Amniotic stem cell (primary cell): ENCODE data around the gene FGF6.

ENCODE experiments used
- DNase-seq: peaks from one replicate; lab custom pipeline; 2025; lab: John Stamatoyannopoulos, UW

The FGF6 gene

GRCh38 chr12:4447151-4447550 is 1.5 kb upstream of the FGF6 start:
- no peak for DNase-seq

DNA sequence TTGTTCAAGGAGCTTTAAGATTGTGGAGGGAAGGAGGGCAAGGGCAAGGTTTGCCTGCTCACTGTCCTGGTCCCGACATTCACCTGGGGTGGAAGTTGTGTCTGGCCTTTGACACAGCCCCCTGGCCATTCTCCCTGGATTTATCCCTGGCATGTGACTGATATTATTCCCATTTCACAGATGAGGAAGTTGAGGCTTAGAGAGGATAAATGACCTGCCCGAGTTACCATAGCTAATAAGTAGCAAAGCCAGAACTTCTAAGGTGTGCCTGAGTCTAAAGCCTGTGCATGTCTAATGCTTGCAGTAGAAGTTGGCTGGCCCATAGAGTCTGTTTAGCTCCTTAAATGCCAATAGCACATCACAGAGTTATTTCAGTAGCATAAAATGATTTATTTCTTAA is 720 bp upstream of the FGF6 start:
- DNase-seq = no peak

DNA sequence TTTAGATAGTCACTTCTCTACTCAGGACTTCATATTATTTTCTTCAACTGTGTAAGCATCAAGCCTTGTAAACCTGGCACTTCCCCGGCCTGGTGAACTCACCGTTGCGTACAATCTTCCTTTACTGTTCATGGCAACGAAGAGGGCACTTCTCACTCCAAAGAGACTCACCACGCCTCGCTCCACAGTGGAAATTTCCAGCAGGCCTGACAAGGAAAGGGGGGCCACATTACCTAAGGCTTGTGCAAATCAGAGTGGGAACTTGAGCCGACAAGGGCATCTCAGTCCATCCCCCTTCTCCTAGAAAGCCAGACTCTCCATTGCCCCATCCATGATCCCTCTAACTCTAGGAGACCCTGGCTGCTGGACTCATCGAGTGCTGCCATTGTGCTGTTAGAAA is 1.6 kb downstream of the FGF6 start:
- DNase-seq = no peak

GRCh38 chr12:4443616-4444015 is 2.0 kb downstream of the FGF6 start:
- DNase-seq = no peak

- DNase-seq = no peak
Measured at GRCh38 chr12:4441355-4442335, 4.0 kb downstream of the FGF6 start.

DNA sequence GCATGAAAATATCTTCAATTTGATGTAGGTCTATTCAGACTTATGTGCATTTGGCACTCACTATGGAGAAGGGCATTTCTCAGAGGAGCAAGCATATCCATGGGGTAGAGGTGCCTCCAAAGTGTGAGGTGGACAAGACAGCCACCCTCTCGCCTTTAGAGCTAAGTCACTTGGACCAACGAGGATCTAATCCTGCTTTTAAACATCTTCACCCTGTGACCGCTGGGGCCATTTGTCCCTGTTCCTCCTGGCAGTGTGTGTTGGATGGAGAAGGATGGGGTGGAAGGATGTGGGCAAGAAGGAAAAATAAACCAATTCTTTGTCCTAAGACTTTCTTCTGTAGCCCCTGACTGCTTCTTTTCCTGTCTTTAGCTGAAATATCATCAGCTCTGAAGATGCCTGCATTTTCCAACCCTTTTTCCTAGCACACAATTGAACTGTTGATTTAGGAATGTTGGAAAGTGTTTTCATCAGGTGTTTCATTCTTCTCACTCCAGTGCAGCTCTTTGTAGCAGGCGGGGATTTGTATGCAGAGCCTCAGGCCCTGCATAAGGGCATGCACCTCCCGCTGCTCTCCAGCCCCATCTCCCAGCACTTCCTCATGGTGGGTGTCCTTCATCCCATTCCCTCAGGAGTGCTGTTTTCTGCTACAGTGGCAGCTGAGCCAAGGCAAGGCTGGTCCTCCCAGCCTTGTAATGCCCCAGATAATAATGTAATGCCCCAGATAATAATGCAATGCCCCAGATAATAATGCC is 5.3 kb downstream of the FGF6 start:
- DNase-seq = no peak

- DNase-seq = no peak
Measured at GRCh38 chr12:4439736-4440135, 5.9 kb downstream of the FGF6 start.

- no peak for DNase-seq
Measured at GRCh38 chr12:4438834-4439596, 6.6 kb downstream of the FGF6 start.

DNA sequence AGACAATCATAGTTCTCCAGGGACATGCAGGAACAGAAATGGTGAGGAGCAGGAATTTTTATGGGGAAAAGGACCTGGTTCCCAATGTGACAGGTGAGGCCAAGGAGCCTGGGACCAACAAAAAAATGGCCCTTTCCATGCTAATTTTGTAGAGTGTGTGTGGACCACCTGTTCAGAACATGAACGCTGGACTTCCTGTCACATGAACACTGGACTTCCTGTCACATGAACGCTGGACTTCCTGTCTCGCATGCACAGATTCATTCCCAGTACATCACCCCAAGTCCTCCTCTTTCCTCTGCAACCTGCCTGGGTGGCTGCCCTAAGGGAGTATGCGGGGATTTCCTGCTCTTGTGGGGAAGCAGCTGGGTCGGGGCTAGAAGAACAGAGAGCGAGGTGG is 10.1 kb downstream of the FGF6 start:
- no peak for DNase-seq

DNA sequence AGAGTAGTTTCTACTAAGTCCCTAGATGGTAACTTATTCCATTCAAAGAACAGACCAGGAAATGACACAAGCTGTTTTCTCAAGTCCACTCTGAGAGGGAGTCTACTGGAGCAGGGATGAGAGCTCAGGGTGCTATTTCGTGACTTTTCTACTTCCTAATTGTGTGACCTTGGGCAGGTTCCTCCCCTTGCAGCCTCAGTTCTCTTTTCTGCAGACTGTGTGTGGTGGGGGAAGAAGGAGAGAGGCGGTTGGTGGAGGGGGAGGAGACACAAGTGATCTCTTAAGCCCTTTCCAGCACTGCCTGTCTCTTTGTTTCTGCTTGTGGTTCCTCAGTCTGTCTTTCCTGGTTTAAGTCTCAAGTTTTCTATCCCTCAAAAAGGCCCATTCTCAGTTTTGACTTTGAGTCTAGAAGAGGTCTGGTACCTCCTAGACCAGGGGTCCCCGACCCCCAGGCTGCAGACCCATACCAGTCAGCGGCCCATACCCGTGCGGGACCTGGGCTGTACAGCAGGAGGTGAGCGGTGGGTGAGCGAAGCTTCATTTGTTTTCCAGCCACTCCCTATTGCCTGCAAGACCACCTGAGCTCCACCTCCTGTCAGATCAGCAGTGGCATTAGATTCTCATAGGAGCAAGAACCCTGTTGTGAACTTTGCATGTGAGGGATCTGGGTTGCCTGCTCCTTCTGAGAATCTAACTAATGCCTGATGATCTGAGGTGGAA is 10.7 kb downstream of the FGF6 start:
- no peak for DNase-seq

DNA sequence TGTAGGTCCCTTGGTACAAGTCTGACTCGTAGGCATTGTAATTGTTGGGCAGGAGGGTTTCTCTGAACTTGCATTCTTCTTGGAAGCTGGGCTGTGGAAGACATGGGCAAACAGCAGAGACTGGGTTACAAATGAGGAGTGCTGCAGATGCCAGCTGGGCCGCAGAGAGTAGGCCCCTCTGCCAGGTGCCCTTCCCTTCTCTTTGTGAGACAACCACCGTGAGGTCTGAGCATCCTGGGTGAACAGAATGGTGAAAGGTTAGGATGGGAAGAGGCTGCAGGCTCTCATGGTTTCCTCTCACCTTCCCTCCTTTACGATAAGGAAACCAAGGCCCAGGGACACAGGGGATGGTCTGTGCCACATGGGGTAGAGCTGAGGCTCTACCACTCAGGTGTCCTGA is 11.3 kb downstream of the FGF6 start:
- DNase-seq = no peak

DNA sequence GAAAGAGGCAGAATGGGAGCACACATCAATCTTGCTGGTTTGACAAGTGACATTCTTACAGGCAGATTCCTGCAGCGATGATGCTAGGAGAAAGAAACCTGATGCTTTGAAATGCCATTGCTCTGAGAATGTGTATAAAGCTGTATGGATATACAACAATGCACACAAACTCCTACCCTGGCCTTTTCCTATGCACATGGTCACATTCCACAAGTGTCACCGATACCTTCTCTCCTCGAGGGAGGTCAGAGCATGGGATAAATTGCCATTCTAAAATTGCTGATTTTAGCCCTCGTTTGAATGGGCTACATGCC is 11.9 kb downstream of the FGF6 start:
- DNase-seq = no peak

DNA sequence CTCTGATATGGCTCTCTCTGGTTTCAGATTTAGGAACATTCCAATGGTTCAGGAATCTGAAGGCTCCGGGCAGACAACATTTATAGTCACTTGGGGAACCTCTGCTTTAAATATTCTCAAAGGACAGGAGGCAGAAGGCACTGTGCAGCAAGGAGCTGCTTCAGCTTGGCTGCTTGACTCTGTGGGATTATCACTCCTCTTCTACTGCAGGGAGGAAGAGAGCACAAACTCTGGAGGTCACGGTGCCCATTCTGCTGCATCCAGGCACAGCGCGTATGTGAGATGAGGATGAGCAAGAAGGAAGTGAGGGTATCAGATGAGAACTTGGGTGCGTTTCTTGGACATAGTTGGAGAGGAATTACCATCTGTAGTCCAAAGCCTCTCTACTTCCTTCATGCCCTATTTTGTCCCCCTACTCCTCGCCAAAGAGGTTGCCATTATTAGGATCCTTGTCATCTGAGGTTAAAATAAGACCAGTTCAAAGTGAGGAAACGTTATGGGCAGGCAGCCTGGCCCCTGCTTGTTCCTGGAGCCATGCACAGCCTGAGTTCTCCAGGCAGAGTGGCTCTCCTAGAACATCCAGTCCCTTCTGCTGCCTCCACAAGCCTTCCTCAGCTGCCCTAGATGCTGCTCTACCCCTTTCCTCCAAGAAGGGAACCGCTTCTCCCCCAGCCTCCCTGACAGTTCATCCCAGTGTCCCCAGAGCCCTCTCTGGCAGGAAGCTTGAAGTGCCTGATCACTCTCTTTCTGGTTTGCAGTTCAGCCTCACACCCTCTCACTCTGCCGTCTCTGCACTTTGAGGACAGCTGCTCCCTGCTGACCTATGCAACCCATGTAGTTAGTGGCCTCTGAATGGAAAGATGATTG is 12.5 kb downstream of the FGF6 start:
- no peak for DNase-seq

DNA sequence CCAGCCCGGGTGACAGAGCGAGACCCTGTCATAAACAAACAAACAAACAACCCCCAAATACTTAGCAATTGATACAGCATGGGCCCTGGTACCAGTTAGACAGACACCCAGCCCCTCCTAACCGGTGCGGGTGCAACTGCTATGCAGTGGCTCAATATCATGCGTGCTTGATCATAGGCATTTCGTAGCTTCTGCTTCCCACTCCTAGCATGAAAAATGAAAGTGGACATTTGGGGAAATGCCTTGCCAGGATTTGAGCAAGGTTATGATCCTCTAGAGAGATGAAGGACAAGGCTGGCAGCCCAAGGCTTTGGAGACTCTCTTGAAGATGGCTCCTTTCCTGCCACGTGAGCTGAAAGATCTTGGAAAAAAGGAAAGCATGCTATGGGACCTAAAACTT is 13.7 kb downstream of the FGF6 start:
- DNase-seq = no peak

DNA sequence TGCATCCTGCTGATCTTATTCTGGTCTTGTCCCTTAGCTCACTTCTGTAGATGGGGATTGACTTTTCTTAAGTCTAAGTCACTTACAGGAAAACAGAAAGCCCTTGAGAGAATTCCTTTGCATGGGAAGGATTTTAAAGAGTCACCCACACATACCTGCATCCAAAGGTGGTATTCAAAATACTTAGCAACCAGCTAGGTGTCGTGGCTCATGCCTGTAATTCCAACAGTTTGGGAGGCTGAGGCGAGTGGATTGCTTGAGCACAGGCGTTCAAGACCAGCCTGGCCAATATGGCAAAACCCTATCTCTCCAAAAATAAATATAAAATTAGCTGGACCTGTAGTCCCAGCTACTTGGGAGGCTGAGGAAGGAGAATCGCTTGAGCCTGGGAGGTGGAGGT is 14.2 kb downstream of the FGF6 start:
- DNase-seq = no peak

DNA sequence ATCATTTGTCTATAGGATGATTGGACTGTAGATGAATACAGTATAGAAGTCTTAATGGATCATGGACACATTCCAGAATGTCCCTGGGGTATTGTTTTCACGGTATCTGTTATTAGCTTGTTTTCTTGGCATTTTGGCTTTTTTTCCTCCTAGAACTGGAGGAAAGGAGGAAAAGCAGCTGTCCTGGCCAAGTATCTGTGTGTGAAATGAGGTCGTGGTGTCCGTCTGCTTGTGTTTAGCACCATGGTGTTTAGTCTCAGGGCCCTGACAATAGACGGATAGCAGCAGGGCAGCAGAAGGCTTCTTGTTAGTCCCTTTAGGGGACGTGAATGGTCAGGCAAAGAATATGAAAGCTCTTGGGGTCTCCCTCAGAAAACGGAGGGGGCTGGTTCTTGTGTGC is 21.2 kb downstream of the FGF6 start:
- DNase-seq = no peak

DNA sequence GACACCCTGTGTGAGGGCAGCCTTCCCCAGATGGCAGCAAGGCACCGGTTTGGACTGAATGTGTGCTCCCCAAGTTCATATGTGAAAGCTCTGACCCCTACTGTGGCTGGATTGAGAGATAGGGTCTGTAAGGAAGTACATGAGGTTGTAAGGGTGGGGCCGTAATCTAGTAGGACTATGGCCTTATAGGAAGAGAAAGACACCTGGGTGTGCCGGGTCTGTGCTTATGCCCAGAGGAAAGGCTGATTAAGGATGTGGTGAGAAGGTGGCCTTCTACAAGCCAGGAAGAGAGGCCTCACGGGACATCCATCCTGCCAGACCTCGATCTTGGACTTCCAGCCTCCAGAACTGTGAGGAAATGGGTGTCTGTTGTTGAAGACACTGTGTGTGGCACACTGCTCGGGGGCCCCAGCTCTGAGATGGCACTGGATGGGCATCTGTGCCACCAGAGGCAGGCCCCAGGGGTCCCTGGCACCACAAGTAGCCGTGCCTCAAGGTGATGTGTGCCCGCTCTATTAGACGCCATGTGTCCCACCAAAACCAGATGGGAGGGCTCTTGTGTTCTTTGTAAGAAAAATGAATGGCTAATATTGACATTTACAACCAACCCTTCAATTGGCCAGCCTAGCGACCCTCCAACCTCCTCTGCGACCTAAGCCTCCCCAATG is 22.0 kb downstream of the FGF6 start:
- no peak for DNase-seq

- no peak for DNase-seq
Measured at GRCh38 chr12:4422985-4423384, 22.6 kb downstream of the FGF6 start.

DNA sequence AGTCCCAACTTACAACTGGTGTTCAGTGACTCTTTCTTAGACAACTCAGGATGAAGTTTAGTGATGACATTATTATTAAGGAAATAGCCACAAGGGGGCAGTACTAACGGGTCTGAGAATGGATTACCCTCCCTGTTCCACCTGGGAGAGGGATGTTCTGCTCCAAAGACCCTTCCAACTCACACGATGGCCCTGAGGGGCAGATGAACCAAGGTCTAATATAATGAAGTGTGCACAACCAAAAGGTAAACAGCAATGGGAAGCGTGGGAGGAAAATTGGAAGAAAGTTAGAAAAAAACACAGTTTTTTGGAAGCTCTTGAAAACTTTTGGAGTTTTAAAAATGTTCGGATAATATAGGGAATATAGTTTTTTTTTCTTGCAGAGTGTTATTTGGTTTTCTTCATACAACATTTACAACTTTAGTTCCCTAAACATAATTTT is 24.0 kb downstream of the FGF6 start:
- peak; percentile 29 for DNase-seq

DNA sequence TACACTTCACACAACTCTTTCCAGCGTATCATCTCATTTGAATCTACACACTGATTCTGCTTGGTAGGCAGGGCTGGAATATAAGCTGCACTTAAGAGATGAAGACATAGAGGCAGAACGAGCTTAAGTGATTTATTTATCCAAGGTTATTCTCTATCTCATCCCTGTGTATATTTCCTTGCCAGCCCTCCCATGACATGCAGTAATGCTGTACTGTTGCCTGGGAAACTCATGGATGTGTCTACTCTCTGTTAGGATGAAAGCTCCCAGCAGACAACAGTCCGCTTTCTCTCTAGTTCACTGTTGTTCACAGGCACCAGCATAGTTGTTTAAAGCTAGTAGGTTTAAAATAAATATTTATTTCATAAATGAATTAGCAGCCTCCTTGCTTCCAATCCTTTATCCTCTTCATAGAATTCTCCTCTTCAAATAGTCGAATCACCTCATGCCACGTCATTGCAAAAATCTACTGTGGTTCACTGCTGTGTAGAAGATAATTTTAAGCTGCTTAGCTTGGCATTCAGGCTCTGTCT is 25.4 kb downstream of the FGF6 start:
- DNase-seq = no peak
